Common myeloid progenitor, CD34-positive (primary cell): ENCODE results near the gene HILPDA.

ENCODE experiments used
- CTCF ChIA-PET: fragments of 350-600 bp; sonication (Branson Sonifier 250); formaldehyde crosslinking; loops from one replicate; lab custom pipeline; 2021; ENCODE audit warnings: antibody characterized with exemption; lab: Charles Lee
- POLR2A ChIA-PET: fragments of 350-600 bp; sonication (Branson Sonifier 250); formaldehyde crosslinking; loops from one replicate; lab custom pipeline; 2021; ENCODE audit warnings: antibody characterized with exemption; lab: Charles Lee
- DNase-seq, 3 donors: peaks; one replicate each; pipeline versions ENCODE4 v3.0.0 to v3.0.0-alpha.2; 2013
- H3K27ac ChIP-seq, 2 experiments: 1 replicate in 1 of 2; 2 replicates in 1 of 2; pipeline ENCODE4 v1.7.0; 2013; ENCODE audit warnings: inconsistent platforms in 2 of 2, low read length in 2 of 2, mild to moderate bottlenecking in 2 of 2, low read depth in 1 of 2, moderate library complexity in 1 of 2; ENCODE audit not compliant: severe bottlenecking in 2 of 2, insufficient read depth in 1 of 2, poor library complexity in 1 of 2
- H3K27me3 ChIP-seq, 5 experiments: replicated peaks in 2 of 5; 1 replicate in 3 of 5; 2 replicates in 2 of 5; pipeline versions ENCODE4 v1.6.1 to v1.7.0; 2013; ENCODE audit warnings: low read length in 4 of 5, mild to moderate bottlenecking in 2 of 5, moderate library complexity in 2 of 5, inconsistent platforms in 1 of 5; ENCODE audit not compliant: insufficient read depth in 5 of 5, control insufficient read depth in 4 of 5
- H3K36me3 ChIP-seq, 4 experiments: 1 replicate in 2 of 4; 2 replicates in 2 of 4; pipeline versions ENCODE4 v1.6.1 to v1.7.0; 2013; ENCODE audit warnings: low read length in 3 of 4, control low read depth in 1 of 4, mild to moderate bottlenecking in 1 of 4; ENCODE audit not compliant: control insufficient read depth in 4 of 4, insufficient read depth in 4 of 4
- H3K4me1 ChIP-seq, 4 experiments: 1 replicate in 3 of 4; 2 replicates in 1 of 4; pipeline versions ENCODE4 v1.6.1 to v1.7.1; 2013; ENCODE audit warnings: low read length in 3 of 4, mild to moderate bottlenecking in 3 of 4, control low read depth in 1 of 4, inconsistent platforms in 1 of 4, moderate library complexity in 1 of 4; ENCODE audit not compliant: control insufficient read depth in 4 of 4, insufficient read depth in 4 of 4; ENCODE audit errors: control extremely low read depth in 1 of 4
- H3K4me3 ChIP-seq, 7 experiments: 1 replicate in 4 of 7; 2 replicates in 3 of 7; pipeline versions ENCODE4 v1.5.1 to v1.7.0; 2013; ENCODE audit warnings: mild to moderate bottlenecking in 7 of 7, low read length in 6 of 7, moderate library complexity in 6 of 7, inconsistent platforms in 2 of 7, low read depth in 2 of 7, control low read depth in 1 of 7; ENCODE audit not compliant: insufficient read depth in 4 of 7, control insufficient read depth in 1 of 7; ENCODE audit errors: extremely low read depth in 1 of 7
- H3K9me3 ChIP-seq, 5 experiments: 1 replicate in 4 of 5; 2 replicates in 1 of 5; pipeline versions ENCODE4 v1.6.1 to v1.7.1; 2013; ENCODE audit warnings: low read length in 4 of 5, mild to moderate bottlenecking in 2 of 5, inconsistent platforms in 1 of 5, low read depth in 1 of 5, moderate library complexity in 1 of 5; ENCODE audit not compliant: control insufficient read depth in 4 of 5, insufficient read depth in 2 of 5; ENCODE audit errors: control extremely low read depth in 1 of 5
- WGBS: methylation state at CpG from one replicate; pipeline ENCODE4 v1.1.5; 2013; ENCODE audit not compliant: insufficient coverage; 5-methylcytosine and 5-hydroxymethylcytosine counted together

HILPDA gene

GRCh38 chr7:128442356-128442755 lies 13.3 kb upstream of the HILPDA start:
- no peak for DNase-seq
- POLR2A ChIA-PET = no interaction called here
- no peak overlapping the region for H3K27ac ChIP-seq
- H3K4me3 ChIP-seq = no peak overlapping the region
- no peaks in the 10 kb centered on the region for H3K9me3 ChIP-seq
- H3K4me1 ChIP-seq = peaks cover 0 to 8% (median 4%) of the 10 kb centered on the region in 4 experiments
- H3K27me3 ChIP-seq = no peaks in the 10 kb centered on the region
- no peaks in the 10 kb centered on the region for H3K36me3 ChIP-seq
- CTCF ChIA-PET = interaction anchor here (0.8 to 67.2 kb wide), 9 partner anchors 9 to 95 kb away, joined by 3 to 1829 read pairs (median 5); partner anchors contain the start of genes IMPDH1 and PRRT4
- WGBS = 100% methylated on average over 1 of the region's 3 CpGs

GRCh38 chr7:128443831-128444600 lies 11.7 kb upstream of the HILPDA start:
- H3K27ac ChIP-seq = no peak overlapping the region
- H3K4me1 ChIP-seq = no peaks in the 10 kb centered on the region
- no peaks in the 10 kb centered on the region for H3K27me3 ChIP-seq
- no peaks in the 10 kb centered on the region for H3K36me3 ChIP-seq
- DNase-seq = no peak
- ChIA-PET CTCF (interaction anchor here (0.6 to 5.9 kb wide), 11 partner anchors 9 to 748 kb away, joined by 3 to 51 read pairs (median 4); no protein-coding TSS in a partner anchor), POLR2A (no interaction called here)
- H3K4me3 ChIP-seq = no peak overlapping the region
- H3K9me3 ChIP-seq = no peaks in the 10 kb centered on the region
- WGBS = 93% methylated on average over 6 of the region's 7 CpGs

- WGBS = 87% methylated on average over 4 of the region's 5 CpGs
- no peaks in the 10 kb centered on the region for H3K27me3 ChIP-seq
- ChIA-PET POLR2A (no interaction called here), CTCF (interaction anchor here (1.4 to 4.2 kb wide), 2 partner anchors 14 to 19 kb away, joined by 5 to 22 read pairs; no protein-coding TSS in a partner anchor)
- no peaks in the 10 kb centered on the region for H3K36me3 ChIP-seq
- no peaks in the 10 kb centered on the region for H3K9me3 ChIP-seq
- H3K27ac ChIP-seq = no peak overlapping the region
- no peaks in the 10 kb centered on the region for H3K4me1 ChIP-seq
- DNase-seq = no peak
- no peak overlapping the region for H3K4me3 ChIP-seq
These were observed 9.4 kb upstream of the HILPDA start for GRCh38 chr7:128446306-128446705.

- no peaks in the 10 kb centered on the region for H3K4me1 ChIP-seq
- peaks cover 0 to 4% (median 0%) of the 10 kb centered on the region in 5 experiments for H3K27me3 ChIP-seq
- no peak overlapping the region for H3K27ac ChIP-seq
- no peaks in the 10 kb centered on the region for H3K36me3 ChIP-seq
- H3K9me3 ChIP-seq = no peaks in the 10 kb centered on the region
- CTCF ChIA-PET = interaction anchor here (0.8 to 3.0 kb wide), 10 partner anchors 8 to 67 kb away, joined by 3 to 18 read pairs (median 4); no protein-coding TSS in a partner anchor
- 100% methylated on average over 2 of the region's 4 CpGs for WGBS
- no peak for DNase-seq
- POLR2A ChIA-PET = no interaction called here
- no peak overlapping the region for H3K4me3 ChIP-seq
These were observed 7.6 kb upstream of the HILPDA start for GRCh38 chr7:128447941-128448564.

- POLR2A ChIA-PET = no interaction called here
- Histone ChIP-seq H3K36me3 (no peaks in the 10 kb centered on the region), H3K9me3 (no peaks in the 10 kb centered on the region), H3K27ac (no peak overlapping the region), H3K27me3 (peaks cover 0 to 4% (median 0%) of the 10 kb centered on the region in 5 experiments), H3K4me3 (no peak overlapping the region), H3K4me1 (no peaks in the 10 kb centered on the region)
- no peak for DNase-seq
- CTCF ChIA-PET = interaction anchor here (0.9 to 3.0 kb wide), 8 partner anchors 9 to 61 kb away, joined by 3 to 18 read pairs (median 4); no protein-coding TSS in a partner anchor
- WGBS = 100% methylated on average over 3 of the region's 6 CpGs
These were observed 6.9 kb upstream of the HILPDA start for GRCh38 chr7:128448751-128449302.

GRCh38 chr7:128450409-128450808 lies 5.3 kb upstream of the HILPDA start:
- Histone ChIP-seq H3K36me3 (no peaks in the 10 kb centered on the region), H3K27ac (no peak overlapping the region), H3K4me1 (peaks cover 3 to 4% (median 4%) of the 10 kb centered on the region in 4 experiments), H3K9me3 (no peaks in the 10 kb centered on the region), H3K27me3 (peaks cover 0 to 4% (median 0%) of the 10 kb centered on the region in 5 experiments), H3K4me3 (no peak overlapping the region)
- DNase-seq = peak in 2 of 3 donors; percentile 19 to 20
- WGBS = 72% methylated on average over 3 of the region's 4 CpGs
- CTCF ChIA-PET = interaction anchor here (2.3 to 3.0 kb wide), 2 partner anchors 10 to 22 kb away, joined by 13 to 18 read pairs; no protein-coding TSS in a partner anchor
- POLR2A ChIA-PET = no interaction called here
